ENCODE measurements around the gene PTGR2.

DNA sequence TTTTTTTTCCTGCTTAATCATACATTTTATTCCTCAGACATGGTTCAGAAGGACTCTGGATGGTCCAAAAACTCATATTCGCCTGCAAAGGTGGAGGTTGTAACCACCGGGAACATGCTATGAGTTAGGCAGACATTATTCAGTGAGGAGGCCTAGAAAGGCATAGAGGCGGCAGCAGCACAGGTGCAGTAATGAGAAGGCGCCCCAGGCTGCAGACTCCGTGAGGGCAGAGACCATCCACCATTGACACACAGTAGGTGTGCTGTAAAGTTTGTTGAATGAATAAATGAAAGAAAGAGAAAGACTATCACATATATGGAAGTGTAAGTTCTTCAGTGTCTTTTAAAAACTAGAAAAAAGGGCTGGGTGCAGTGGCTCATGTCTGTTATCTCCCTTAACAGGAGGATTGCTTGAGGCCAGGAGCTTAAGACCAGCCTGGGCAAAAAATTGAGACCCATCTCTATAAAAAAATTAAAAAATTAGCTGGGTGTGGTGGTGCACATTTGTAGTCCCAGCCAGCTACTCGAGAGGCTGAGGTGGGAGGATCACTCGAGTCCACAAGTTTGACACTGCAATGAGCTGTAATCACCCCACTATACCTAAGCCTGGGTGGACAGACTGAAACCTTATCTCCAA is 34.5 kb upstream of the PTGR2 start:
- TF ChIP-seq CTCF (IDR thresholded peaks at IDR 0.05) (no peak), POLR2A (IDR thresholded peaks at IDR 0.05) (no peak)

Data from thyroid gland (tissue), 4 donors.